ENCODE results near the gene LRRC8D.

- TF ChIP-seq KAT2B (IDR thresholded peaks at IDR 0.05; ENCODE audit: low read depth, low read length) (no peak), FOXK2 (conservative IDR thresholded peaks at IDR 0.05 in 1 of 2, IDR thresholded peaks at IDR 0.05 in 1 of 2; ENCODE audit: low read depth in 2 of 2) (no peak), CHD2 (IDR thresholded peaks at IDR 0.05; ENCODE audit: low read depth, low read length) (no peak), HIVEP1 (CRISPR knock-in tag; IDR thresholded peaks at IDR 0.05) (no peak), ZNF407 (IDR thresholded peaks at IDR 0.05; ENCODE audit: low read depth) (no peak), MLX (CRISPR knock-in tag; conservative IDR thresholded peaks at IDR 0.05) (no peak), RAD21 (CRISPR knock-in tag; conservative IDR thresholded peaks at IDR 0.05 in 1 of 2, IDR thresholded peaks at IDR 0.05 in 1 of 2) (no peak)
Observed at GRCh38 chr1:89957107-89957506, 136.3 kb downstream of the LRRC8D start.
